Hepatocyte (in vitro differentiated cells): ENCODE measurements around the gene CYP3A4. TPM values are rescaled to one million over a fixed set of nuclear protein-coding genes. Genes with fewer than 3 reads are reported as not detected.
A peak's percentile ranks its signal among the peaks of the same experiment; 100 is the strongest.
"Not testable (repeated sequence)": the region's sequence is repeated elsewhere in the genome, so short reads cannot be mapped to it uniquely, and the experiment has no call there.

Source experiments
- DNase-seq: peaks from one replicate; pipeline ENCODE4 v3.0.0-alpha.2; 2016; ENCODE audit warnings: low spot score
- H2AFZ ChIP-seq: fragments of 200-600 bp; sonication (generic); 2 replicates; pipeline ENCODE4 v1.6.0; 2016; ENCODE audit warnings: antibody characterized with exemption, mild to moderate bottlenecking
- H3K27ac ChIP-seq: fragments of 200-600 bp; sonication (generic); 2 replicates; pipeline ENCODE4 v1.5.1; 2016; ENCODE audit warnings: mild to moderate bottlenecking
- H3K27me3 ChIP-seq: fragments of 200-600 bp; sonication (generic); 2 replicates; pipeline ENCODE4 v1.6.1; 2016
- H3K36me3 ChIP-seq: fragments of 200-600 bp; sonication (generic); replicated peaks from 2 replicates; pipeline ENCODE4 v1.5.1; 2016; ENCODE audit warnings: low read depth; ENCODE audit not compliant: insufficient read depth
- H3K4me1 ChIP-seq: fragments of 200-600 bp; sonication (generic); 2 replicates; pipeline ENCODE4 v1.5.1; 2016; ENCODE audit warnings: mild to moderate bottlenecking, moderate library complexity; ENCODE audit not compliant: insufficient read depth
- H3K4me2 ChIP-seq: fragments of 200-600 bp; sonication (generic); 2 replicates; pipeline ENCODE4 v1.6.0; 2016
- H3K4me3 ChIP-seq: fragments of 200-600 bp; sonication (generic); 2 replicates; pipeline ENCODE4 v1.5.1; 2016; ENCODE audit warnings: mild to moderate bottlenecking
- H3K79me2 ChIP-seq: fragments of 200-600 bp; sonication (generic); 2 replicates; pipeline ENCODE4 v1.6.0; 2017; ENCODE audit warnings: mild to moderate bottlenecking
- H3K9me2 ChIP-seq: fragments of 200-600 bp; sonication (generic); replicated peaks from 2 replicates; pipeline ENCODE4 v1.6.0; 2017; ENCODE audit warnings: mild to moderate bottlenecking; ENCODE audit not compliant: insufficient read depth
- H3K9me3 ChIP-seq: fragments of 200-600 bp; sonication (generic); 2 replicates; pipeline ENCODE4 v1.5.1; 2016; ENCODE audit warnings: low read depth, mild to moderate bottlenecking
- H4K20me1 ChIP-seq: fragments of 200-600 bp; sonication (generic); 2 replicates; pipeline ENCODE4 v1.6.0; 2016; ENCODE audit warnings: mild to moderate bottlenecking; ENCODE audit not compliant: insufficient read depth, poor library complexity, severe bottlenecking
- EZH2 ChIP-seq: fragments of 200-600 bp; sonication (generic); IDR thresholded peaks from 2 replicates; pipeline ENCODE4 v1.6.1; 2016; ENCODE audit warnings: antibody characterized with exemption, mild to moderate bottlenecking, borderline replicate concordance
- EZH2phosphoT487 ChIP-seq: fragments of 200-600 bp; sonication (generic); IDR thresholded peaks from one replicate; pipeline ENCODE4 v1.6.1; 2018; ENCODE audit warnings: antibody characterized with exemption, mild to moderate bottlenecking, low read depth, moderate library complexity; ENCODE audit not compliant: unreplicated experiment, severe bottlenecking
- WGBS: methylation state at CpG from one replicate; pipeline ENCODE4 v1.1.6; 2016; ENCODE audit warnings: low lambda C conversion rate; ENCODE audit errors: missing lambda C conversion rate; 5-methylcytosine and 5-hydroxymethylcytosine counted together
- polyA plus RNA-seq: library from polyadenylated mRNA; unstranded; fragments of >200 nt; fragmentation: Nextera tagmentation; extraction: Ambion mirVana; gene quantifications from 2 replicates; pipeline ENCODE4 v1.2.1, GENCODE V29; 2016
- total RNA-seq: library from RNA; depleted of rRNA; stranded (reverse); fragments of >200 nt; gene quantifications from 2 replicates; pipeline ENCODE4 v1.2.3, GENCODE V29; 2014
- TF ChIP-seq, protein P1 (sequence below): fragments of 200-600 bp; sonication (generic); IDR thresholded peaks from 2 replicates; pipeline ENCODE4 v1.5.1; 2016; ENCODE audit warnings: antibody characterized with exemption, mild to moderate bottlenecking; ENCODE audit not compliant: poor library complexity

The CYP3A4 gene
- total and polyA plus RNA-seq, 2 experiments from 2014 or later: 42.2 to 43.4 TPM

- 82% methylated on average over 5 of the region's 5 CpGs for WGBS
- no peaks in the 10 kb centered on the region for H3K79me2 ChIP-seq
- no peak overlapping the region for H3K4me2 ChIP-seq
- no peaks in the 10 kb centered on the region for H4K20me1 ChIP-seq
- H3K27me3 ChIP-seq: no peaks in the 10 kb centered on the region
- H3K27ac ChIP-seq: no peak overlapping the region
- H3K36me3 ChIP-seq: no peaks in the 10 kb centered on the region
- H3K4me3 ChIP-seq: no peak overlapping the region
- H3K4me1 ChIP-seq: no peaks in the 10 kb centered on the region
- H3K9me2 ChIP-seq: no peaks in the 10 kb centered on the region
- DNase-seq: no peak
- H2AFZ ChIP-seq: no peak overlapping the region
- H3K9me3 ChIP-seq: no peaks in the 10 kb centered on the region
- TF ChIP-seq, protein P1, sequence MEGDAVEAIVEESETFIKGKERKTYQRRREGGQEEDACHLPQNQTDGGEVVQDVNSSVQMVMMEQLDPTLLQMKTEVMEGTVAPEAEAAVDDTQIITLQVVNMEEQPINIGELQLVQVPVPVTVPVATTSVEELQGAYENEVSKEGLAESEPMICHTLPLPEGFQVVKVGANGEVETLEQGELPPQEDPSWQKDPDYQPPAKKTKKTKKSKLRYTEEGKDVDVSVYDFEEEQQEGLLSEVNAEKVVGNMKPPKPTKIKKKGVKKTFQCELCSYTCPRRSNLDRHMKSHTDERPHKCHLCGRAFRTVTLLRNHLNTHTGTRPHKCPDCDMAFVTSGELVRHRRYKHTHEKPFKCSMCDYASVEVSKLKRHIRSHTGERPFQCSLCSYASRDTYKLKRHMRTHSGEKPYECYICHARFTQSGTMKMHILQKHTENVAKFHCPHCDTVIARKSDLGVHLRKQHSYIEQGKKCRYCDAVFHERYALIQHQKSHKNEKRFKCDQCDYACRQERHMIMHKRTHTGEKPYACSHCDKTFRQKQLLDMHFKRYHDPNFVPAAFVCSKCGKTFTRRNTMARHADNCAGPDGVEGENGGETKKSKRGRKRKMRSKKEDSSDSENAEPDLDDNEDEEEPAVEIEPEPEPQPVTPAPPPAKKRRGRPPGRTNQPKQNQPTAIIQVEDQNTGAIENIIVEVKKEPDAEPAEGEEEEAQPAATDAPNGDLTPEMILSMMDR: no peak
- TF ChIP-seq EZH2phosphoT487 (no peak), EZH2 (no peak)
These were observed 5.1 kb downstream of the CYP3A4 start for GRCh38 chr7:99778880-99779279.

- H3K27me3 ChIP-seq, H3K4me3 ChIP-seq, H3K4me2 ChIP-seq, DNase-seq, H2AFZ ChIP-seq, H3K9me2 ChIP-seq, H3K4me1 ChIP-seq, H3K79me2 ChIP-seq, H3K9me3 ChIP-seq, H4K20me1 ChIP-seq, H3K36me3 ChIP-seq: not testable (repeated sequence)
- 76% methylated on average over 1 of the region's 1 CpG for WGBS
- H3K27ac ChIP-seq: peak overlapping the region; percentile 70
These were observed 10.6 kb downstream of the CYP3A4 start for GRCh38 chr7:99773395-99773794.

GRCh38 chr7:99772565-99772964, 11.4 kb downstream of the CYP3A4 start:
- Histone ChIP-seq H3K27ac (peak overlapping the region; percentile 70), H3K4me3 (no peak overlapping the region), H2AFZ (no peak overlapping the region), H4K20me1 (no peaks in the 10 kb centered on the region), H3K4me1 (no peaks in the 10 kb centered on the region), H3K27me3 (no peaks in the 10 kb centered on the region), H3K36me3 (no peaks in the 10 kb centered on the region), H3K9me2 (no peaks in the 10 kb centered on the region), H3K4me2 (no peak overlapping the region), H3K79me2 (no peaks in the 10 kb centered on the region), H3K9me3 (no peaks in the 10 kb centered on the region)
- TF ChIP-seq, protein P1: no peak
- TF ChIP-seq EZH2phosphoT487: no peak
- TF ChIP-seq EZH2: no peak
- peak; percentile 58 for DNase-seq
- WGBS: 65% methylated on average over 1 of the region's 1 CpG

DNA sequence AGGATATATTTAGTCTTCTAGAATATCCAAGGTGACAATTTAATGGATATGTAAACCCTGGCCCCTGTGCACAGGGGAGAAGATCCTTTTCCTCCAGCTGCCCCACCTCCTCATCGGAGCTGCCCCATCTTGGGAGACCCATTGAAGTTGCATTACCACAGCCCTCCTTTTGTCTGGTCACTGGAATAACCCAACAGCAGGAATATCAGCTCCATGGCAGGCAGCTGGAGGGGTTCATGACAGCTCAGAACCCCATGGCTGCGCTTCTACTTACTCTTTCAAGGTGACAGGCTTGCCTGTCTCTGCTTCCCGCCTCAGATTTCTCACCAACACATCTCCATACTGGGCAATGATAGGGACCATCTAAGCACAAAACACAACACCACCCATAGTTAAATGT, 14.5 kb downstream of the CYP3A4 start:
- H3K27me3 ChIP-seq, DNase-seq, H3K9me2 ChIP-seq, H2AFZ ChIP-seq, H3K4me3 ChIP-seq, H3K4me1 ChIP-seq, H3K27ac ChIP-seq, H3K36me3 ChIP-seq, H3K79me2 ChIP-seq, H3K4me2 ChIP-seq, H4K20me1 ChIP-seq, H3K9me3 ChIP-seq: not testable (repeated sequence)
- WGBS: 94% methylated on average over 3 of the region's 3 CpGs

GRCh38 chr7:99768471-99768870, 15.5 kb downstream of the CYP3A4 start:
- no peaks in the 10 kb centered on the region for H4K20me1 ChIP-seq
- H3K4me2 ChIP-seq: no peak overlapping the region
- TF ChIP-seq EZH2phosphoT487: no peak
- no peak for TF ChIP-seq EZH2
- TF ChIP-seq, protein P1: no peak

More at GRCh38 chr7:99768471-99768870, 15.5 kb downstream of the CYP3A4 start:
- H3K9me3 ChIP-seq: no peaks in the 10 kb centered on the region
- no peaks in the 10 kb centered on the region for H3K9me2 ChIP-seq
- H3K4me1 ChIP-seq: peaks cover under 1% of the 10 kb centered on the region
- no peak for DNase-seq
- H3K4me3 ChIP-seq: no peak overlapping the region
- H3K27me3 ChIP-seq: no peaks in the 10 kb centered on the region
- no peak overlapping the region for H2AFZ ChIP-seq
- WGBS: 90% methylated on average over 2 of the region's 2 CpGs
- no peaks in the 10 kb centered on the region for H3K79me2 ChIP-seq
- no peak overlapping the region for H3K27ac ChIP-seq
- H3K36me3 ChIP-seq: no peaks in the 10 kb centered on the region
